Spleen (tissue), 7 donors: ENCODE measurements around the gene MAPKBP1.

Source experiments
- POLR2A ChIP-seq, 3 donors: fragments of 450-650 bp; IDR thresholded peaks; one replicate each; pipeline ENCODE4 v1.5.1; 2017; ENCODE audit warnings: antibody characterized with exemption in 3 of 3, mild to moderate bottlenecking in 1 of 3
- POLR2AphosphoS5 ChIP-seq, 3 donors: sonication (generic); formaldehyde crosslinking; IDR thresholded peaks; one replicate each; pipeline ENCODE4 v1.5.1; 2017; ENCODE audit warnings: antibody characterized with exemption in 3 of 3
- TF ChIP-seq, protein P1 (sequence below), 11 experiments: fragments of 200-600 bp in 7 of 11; fragments of 450-650 bp in 4 of 11; sonication (generic) in 4 of 11; IDR thresholded peaks in 8 of 11; conservative IDR thresholded peaks in 3 of 11; 1 replicate in 7 of 11; 2 replicates in 4 of 11; pipeline versions ENCODE4 v1.4.0 to v1.8.0; 2016 to 2021; ENCODE audit warnings: antibody characterized with exemption in 11 of 11, inconsistent platforms in 4 of 11, mild to moderate bottlenecking in 1 of 11
- donor health status: DM: no; HTN: no; CAD: no; lungs with moderate emphysema.
- donor health status: DM: no; HTN: no; CAD: no.
- donor health status: DM: no; HTN: no; CAD: no.

GRCh38 chr15:41849204-41849603, 74.9 kb downstream of the MAPKBP1 start:
- TF ChIP-seq, protein P1, sequence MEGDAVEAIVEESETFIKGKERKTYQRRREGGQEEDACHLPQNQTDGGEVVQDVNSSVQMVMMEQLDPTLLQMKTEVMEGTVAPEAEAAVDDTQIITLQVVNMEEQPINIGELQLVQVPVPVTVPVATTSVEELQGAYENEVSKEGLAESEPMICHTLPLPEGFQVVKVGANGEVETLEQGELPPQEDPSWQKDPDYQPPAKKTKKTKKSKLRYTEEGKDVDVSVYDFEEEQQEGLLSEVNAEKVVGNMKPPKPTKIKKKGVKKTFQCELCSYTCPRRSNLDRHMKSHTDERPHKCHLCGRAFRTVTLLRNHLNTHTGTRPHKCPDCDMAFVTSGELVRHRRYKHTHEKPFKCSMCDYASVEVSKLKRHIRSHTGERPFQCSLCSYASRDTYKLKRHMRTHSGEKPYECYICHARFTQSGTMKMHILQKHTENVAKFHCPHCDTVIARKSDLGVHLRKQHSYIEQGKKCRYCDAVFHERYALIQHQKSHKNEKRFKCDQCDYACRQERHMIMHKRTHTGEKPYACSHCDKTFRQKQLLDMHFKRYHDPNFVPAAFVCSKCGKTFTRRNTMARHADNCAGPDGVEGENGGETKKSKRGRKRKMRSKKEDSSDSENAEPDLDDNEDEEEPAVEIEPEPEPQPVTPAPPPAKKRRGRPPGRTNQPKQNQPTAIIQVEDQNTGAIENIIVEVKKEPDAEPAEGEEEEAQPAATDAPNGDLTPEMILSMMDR (IDR thresholded peaks at IDR 0.05 in 8 of 11, conservative IDR thresholded peaks at IDR 0.05 in 3 of 11): no peak
- TF ChIP-seq POLR2A (IDR thresholded peaks at IDR 0.05) (no peak), POLR2AphosphoS5 (IDR thresholded peaks at IDR 0.05) (no peak)
